GM23248 (cell line): ENCODE measurements around the gene NT5E.

Experiments used
- EZH2 ChIP-seq: fragments of 200-600 bp; sonication (generic); IDR thresholded peaks from 2 replicates; pipeline ENCODE4 v1.6.1; 2018; ENCODE audit warnings: antibody characterized with exemption, mild to moderate bottlenecking; ENCODE audit not compliant: insufficient read depth, poor library complexity, severe bottlenecking
- EZH2phosphoT487 ChIP-seq: fragments of 200-600 bp; sonication (generic); IDR thresholded peaks from 2 replicates; pipeline ENCODE4 v1.6.1; 2018; ENCODE audit warnings: antibody characterized with exemption, moderate library complexity, mild to moderate bottlenecking, low read depth; ENCODE audit not compliant: insufficient read depth

- TF ChIP-seq EZH2 = no peak
- no peak for TF ChIP-seq EZH2phosphoT487
Observed at GRCh38 chr6:85420551-85420950, 29.3 kb upstream of the NT5E start.
